GM20431 (cell line): ENCODE data around the gene SFMBT2.

Experiments used
- in situ Hi-C: fragments of 300-500 bp; cut with MseI, MboI; formaldehyde crosslinking; loops from one replicate; pipeline ENCODE4 v1.15.0; 2020; ENCODE audit warnings: low sequenced_read_pairs; ENCODE audit not compliant: unreplicated experiment

SFMBT2 gene

GRCh38 chr10:7285522-7286322, 125.1 kb downstream of the SFMBT2 start:
- in situ Hi-C loops: no loop called here

- in situ Hi-C loops: no loop called here
Observed at GRCh38 chr10:7283246-7283645, 127.6 kb downstream of the SFMBT2 start.

- in situ Hi-C loops: no loop called here
Observed at GRCh38 chr10:7282457-7282856, 128.4 kb downstream of the SFMBT2 start.

- in situ Hi-C loops: no loop called here
Observed at GRCh38 chr10:7281429-7281828, 129.4 kb downstream of the SFMBT2 start.

- in situ Hi-C loops: no loop called here
Observed at GRCh38 chr10:7279303-7279702, 131.5 kb downstream of the SFMBT2 start.

- in situ Hi-C loops: no loop called here
Observed at GRCh38 chr10:7277867-7278266, 133.0 kb downstream of the SFMBT2 start.

- in situ Hi-C loops: no loop called here
Observed at GRCh38 chr10:7277432-7277831, 133.4 kb downstream of the SFMBT2 start.

- in situ Hi-C loops: no loop called here
Observed at GRCh38 chr10:7275761-7276440, 134.9 kb downstream of the SFMBT2 start.

- in situ Hi-C loops: no loop called here
Observed at GRCh38 chr10:7274293-7274692, 136.5 kb downstream of the SFMBT2 start.

- in situ Hi-C loops: no loop called here
Observed at GRCh38 chr10:7272008-7272407, 138.8 kb downstream of the SFMBT2 start.

- in situ Hi-C loops: no loop called here
Observed at GRCh38 chr10:7269988-7270387, 140.8 kb downstream of the SFMBT2 start.

- in situ Hi-C loops: no loop called here
Observed at GRCh38 chr10:7267142-7267541, 143.7 kb downstream of the SFMBT2 start.

- in situ Hi-C loops: no loop called here
Observed at GRCh38 chr10:7265396-7266123, 145.3 kb downstream of the SFMBT2 start.

- in situ Hi-C loops: no loop called here
Observed at GRCh38 chr10:7264313-7264756, 146.5 kb downstream of the SFMBT2 start.

- in situ Hi-C loops: no loop called here
Observed at GRCh38 chr10:7263616-7264015, 147.2 kb downstream of the SFMBT2 start.

GRCh38 chr10:7261351-7261750, 149.5 kb downstream of the SFMBT2 start:
- in situ Hi-C loops: no loop called here

GRCh38 chr10:7260912-7261311, 149.9 kb downstream of the SFMBT2 start:
- in situ Hi-C loops: no loop called here

- in situ Hi-C loops: no loop called here
Observed at GRCh38 chr10:7260412-7260900, 150.4 kb downstream of the SFMBT2 start.

GRCh38 chr10:7258948-7259523, 151.8 kb downstream of the SFMBT2 start:
- in situ Hi-C loops: no loop called here

- in situ Hi-C loops: no loop called here
Observed at GRCh38 chr10:7255517-7255916, 155.3 kb downstream of the SFMBT2 start.
